Skeletal muscle satellite cell (primary cell): ENCODE data around the gene OR6Y1.

Experiments used
- H3K27me3 ChIP-seq: 2 replicates; pipeline ENCODE4 v1.7.0; 2013; ENCODE audit warnings: low read length; ENCODE audit not compliant: control insufficient read depth, insufficient read depth
- H3K36me3 ChIP-seq: 2 replicates; pipeline ENCODE4 v1.7.0; 2013; ENCODE audit warnings: mild to moderate bottlenecking, control low read depth, low read length; ENCODE audit not compliant: insufficient read depth
- H3K4me1 ChIP-seq: 2 replicates; pipeline ENCODE4 v1.7.0; 2013; ENCODE audit warnings: low read length; ENCODE audit not compliant: control insufficient read depth, insufficient read depth
- H3K4me2 ChIP-seq: 2 replicates; pipeline ENCODE4 v1.7.0; 2013; ENCODE audit warnings: mild to moderate bottlenecking, low read length
- H3K4me3 ChIP-seq: 2 replicates; pipeline ENCODE4 v1.7.0; 2013; ENCODE audit warnings: low read length
- H3K9ac ChIP-seq: 2 replicates; pipeline ENCODE4 v1.7.0; 2013; ENCODE audit warnings: mild to moderate bottlenecking, low read depth, low read length, moderate library complexity
- H3K9me3 ChIP-seq: replicated peaks from 2 replicates; pipeline ENCODE4 v1.7.0; 2013; ENCODE audit warnings: mild to moderate bottlenecking, control low read depth, low read length

OR6Y1 gene

DNA sequence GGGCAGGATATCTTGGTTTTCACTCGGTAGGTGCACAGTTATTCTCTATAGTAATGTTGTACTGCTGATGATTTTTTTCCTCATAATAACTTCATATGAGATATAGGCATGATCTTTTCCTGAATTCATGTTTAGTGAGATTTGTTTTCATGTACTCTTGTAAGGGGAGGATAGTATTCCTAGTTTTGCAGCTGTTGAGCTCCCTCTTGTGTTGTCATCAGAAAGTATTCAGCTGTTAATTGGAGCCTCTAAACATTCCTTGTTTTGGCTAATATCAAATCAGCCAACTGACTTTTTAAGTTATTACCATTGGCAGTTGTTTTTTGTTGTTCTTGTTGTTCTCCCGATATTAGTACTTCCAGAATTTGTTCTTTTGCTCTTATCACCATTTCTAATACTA lies 57.8 kb downstream of the OR6Y1 start:
- Histone ChIP-seq H3K4me2 (no peak overlapping the region), H3K4me1 (no peaks in the 10 kb centered on the region), H3K4me3 (no peak overlapping the region), H3K9me3 (no peaks in the 10 kb centered on the region), H3K9ac (no peak overlapping the region), H3K36me3 (no peaks in the 10 kb centered on the region), H3K27me3 (no peaks in the 10 kb centered on the region)

- Histone ChIP-seq H3K27me3 (no peaks in the 10 kb centered on the region), H3K9me3 (no peaks in the 10 kb centered on the region), H3K4me2 (no peak overlapping the region), H3K36me3 (no peaks in the 10 kb centered on the region), H3K4me3 (no peak overlapping the region), H3K9ac (no peak overlapping the region), H3K4me1 (no peaks in the 10 kb centered on the region)
Measured at GRCh38 chr1:158494796-158495195, 59.4 kb downstream of the OR6Y1 start.
